ENCODE results near the gene HSP90AB1.
A peak's percentile ranks its signal among the peaks of the same experiment; 100 is the strongest.

Gene HSP90AB1

GRCh38 chr6:44246663-44247337, at the start of gene HSP90AB1:
TSS of gene HSP90AB1 (plus strand) at chr6:44247101. CDS start at chr6:44248630, 1,529 bp downstream.
- peak; percentile 98 for DNase-seq

GRCh38 chr6:44198684-44199083, 48.2 kb upstream of the HSP90AB1 start:
- DNase-seq, result no peak

DNA sequence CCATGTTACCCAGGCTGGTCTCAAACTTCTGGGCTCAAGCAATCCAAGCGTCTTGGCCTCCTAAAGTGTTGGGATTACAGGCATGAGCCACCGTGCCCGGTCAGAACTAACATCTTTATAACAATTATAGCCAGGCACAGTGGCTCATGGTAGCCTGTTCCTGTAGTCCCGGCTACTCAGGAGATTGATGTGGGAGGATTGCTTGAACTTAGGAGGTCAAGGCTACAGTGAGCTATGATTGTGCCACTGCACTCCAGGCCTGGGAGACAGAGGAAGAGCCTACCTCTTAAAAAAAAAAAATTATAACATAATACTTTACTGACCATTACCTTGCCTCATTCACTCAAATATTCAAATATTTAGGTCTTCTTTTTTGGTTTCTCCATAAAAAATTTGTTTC, 47.0 kb upstream of the HSP90AB1 start:
- DNase-seq, result no peak

DNA sequence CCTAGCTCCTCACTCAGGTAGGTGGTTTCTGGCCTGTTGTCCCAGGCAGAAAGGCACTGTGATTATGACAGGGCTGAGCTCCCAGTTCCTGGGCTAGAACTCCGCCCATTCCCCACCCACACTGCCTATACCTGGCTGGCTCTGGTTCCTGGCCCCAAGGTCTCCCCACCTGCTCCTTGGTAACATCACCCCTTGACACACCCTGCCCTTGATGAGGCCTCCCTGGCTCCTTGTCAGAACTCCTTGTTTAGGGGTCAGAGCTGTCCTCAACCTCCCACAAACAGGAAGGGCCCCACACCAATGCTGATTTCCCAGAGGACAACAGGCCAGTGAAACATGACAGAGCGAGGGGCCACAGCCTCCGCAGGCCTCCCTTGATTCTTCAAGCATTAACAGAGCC, 45.7 kb upstream of the HSP90AB1 start:
- no peak for DNase-seq

DNA sequence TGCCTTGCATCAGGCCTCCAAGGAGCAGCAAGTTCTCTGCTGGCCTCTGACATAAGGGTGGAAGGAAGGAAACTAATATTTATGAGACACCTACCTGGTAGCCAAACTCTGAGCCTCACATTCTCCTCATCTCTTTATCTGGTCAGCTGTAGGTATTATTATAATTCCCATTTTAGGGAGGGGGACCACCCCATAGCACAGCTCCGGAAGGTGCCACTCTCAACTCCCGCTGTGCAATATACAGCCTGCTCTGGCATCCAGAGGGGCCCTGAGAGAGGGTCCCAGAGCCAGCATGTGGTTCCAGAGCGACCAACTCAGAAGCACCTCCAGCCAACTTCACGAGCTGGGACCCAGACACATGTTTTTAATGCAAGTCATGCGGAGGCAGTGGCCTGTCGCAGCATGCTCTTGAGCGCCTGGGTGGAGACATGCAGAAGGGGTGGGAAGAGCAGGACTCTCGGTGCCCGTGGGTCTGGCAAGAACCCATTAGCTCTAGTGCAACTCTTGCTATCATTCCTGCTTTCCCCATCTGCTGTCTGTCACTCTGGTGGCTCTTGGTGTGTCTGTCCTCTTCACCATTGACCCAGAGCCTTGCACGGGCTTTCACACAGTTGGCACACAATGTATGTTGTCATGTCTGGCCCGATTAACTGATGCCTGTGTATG, 45.1 kb upstream of the HSP90AB1 start:
- DNase-seq, result peak; percentile 45

GRCh38 chr6:44202332-44202971, 44.4 kb upstream of the HSP90AB1 start:
- DNase-seq, result no peak

- DNase-seq, result no peak
Observed at GRCh38 chr6:44202972-44203750, 43.7 kb upstream of the HSP90AB1 start.

GRCh38 chr6:44203955-44204354, 42.9 kb upstream of the HSP90AB1 start:
- no peak for DNase-seq

GRCh38 chr6:44207966-44208365, 38.9 kb upstream of the HSP90AB1 start:
- DNase-seq, result no peak

- DNase-seq, result no peak
Observed at GRCh38 chr6:44211284-44211683, 35.6 kb upstream of the HSP90AB1 start.

- DNase-seq, result no peak
Observed at GRCh38 chr6:44214307-44214706, 32.6 kb upstream of the HSP90AB1 start.

GRCh38 chr6:44216677-44217331, 30.1 kb upstream of the HSP90AB1 start, which contains the start of gene MYMX:
TSS of gene MYMX (plus strand) at chr6:44216926. CDS start at chr6:44217472, 546 bp downstream.
- no peak for DNase-seq

- DNase-seq, result no peak
Observed at GRCh38 chr6:44217332-44218143, 29.4 kb upstream of the HSP90AB1 start.

DNA sequence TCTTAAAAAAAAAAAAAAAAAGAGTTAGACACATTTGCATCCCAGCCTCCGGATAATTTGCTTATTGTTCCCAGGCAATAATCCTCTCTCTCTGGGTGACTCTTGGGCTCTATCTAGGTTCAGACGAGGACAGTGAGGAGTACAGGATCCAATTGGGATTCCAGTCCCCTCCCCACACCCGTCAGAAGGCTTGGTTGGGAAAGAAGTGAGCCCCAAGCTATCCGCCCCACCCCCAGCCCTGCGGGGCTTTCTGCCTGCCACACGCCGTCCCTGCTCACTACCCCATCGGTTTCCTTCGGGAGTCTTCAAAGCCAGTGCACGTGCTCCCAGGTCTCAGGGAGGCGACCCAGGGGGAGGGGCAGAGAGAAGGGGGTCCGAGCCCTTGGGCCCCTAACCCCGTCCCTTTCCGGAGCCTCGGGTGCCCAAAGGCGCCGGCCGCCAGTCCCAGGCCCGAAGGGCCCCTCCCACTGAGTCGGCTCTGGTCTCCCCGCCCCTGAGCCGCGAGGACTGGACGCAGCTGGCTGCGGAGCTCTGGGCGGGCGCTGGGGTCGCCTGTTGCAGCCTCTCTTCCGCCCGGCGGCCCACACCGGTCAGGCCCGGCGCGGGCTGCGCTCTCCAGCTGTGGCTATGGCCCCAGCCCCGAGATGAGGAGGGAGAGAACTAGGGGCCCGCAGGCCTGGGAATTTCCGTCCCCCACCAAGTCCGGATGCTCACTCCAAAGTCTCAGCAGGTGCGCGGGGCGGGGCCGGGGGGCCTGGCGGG, 27.7 kb upstream of the HSP90AB1 start:
- DNase-seq, result peak; percentile 94

- no peak for DNase-seq
Observed at GRCh38 chr6:44219815-44220784, 26.8 kb upstream of the HSP90AB1 start.

DNA sequence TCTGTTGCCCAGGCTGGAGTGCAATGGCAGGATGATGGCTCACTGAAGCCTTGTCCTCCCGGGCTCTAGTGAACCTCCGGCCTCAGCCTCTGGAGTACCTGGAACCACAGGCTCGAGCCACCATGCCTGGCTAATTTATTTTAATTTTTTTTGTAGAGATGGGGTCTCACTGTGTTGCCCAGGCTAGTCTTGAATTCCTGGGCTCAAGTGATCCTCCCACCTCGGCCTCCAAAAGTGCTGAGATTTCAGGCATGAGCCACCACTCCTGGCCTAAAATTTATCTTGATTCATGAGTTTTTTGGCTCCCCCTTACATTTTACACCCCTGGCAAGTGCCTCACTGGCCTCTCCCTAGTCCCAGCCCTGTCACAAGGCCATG, 26.0 kb upstream of the HSP90AB1 start:
- DNase-seq, result no peak

- peak; percentile 71 for DNase-seq
Observed at GRCh38 chr6:44221291-44221960, 25.5 kb upstream of the HSP90AB1 start.

DNA sequence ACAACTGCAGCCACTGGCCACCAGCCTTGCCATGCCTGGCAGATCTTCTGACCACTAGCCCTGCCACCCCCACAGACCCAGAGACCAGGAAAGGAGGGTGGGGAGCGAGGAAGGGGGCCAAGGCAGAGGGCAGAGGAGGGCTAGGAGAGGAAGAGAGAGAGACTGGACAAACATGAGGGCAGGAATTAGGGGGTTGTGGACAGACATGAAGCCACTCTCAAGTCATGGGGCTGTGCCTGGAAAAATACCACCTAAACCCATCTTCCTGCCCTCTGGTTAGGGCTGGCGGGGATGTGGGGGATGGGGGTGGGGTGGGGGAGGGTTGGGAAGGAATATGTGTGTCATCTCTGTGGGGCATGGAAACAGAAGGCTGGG, 25.0 kb upstream of the HSP90AB1 start:
- DNase-seq, result no peak
